HG03442 (cell line): ENCODE measurements around the gene PCSK6.

Source experiments
- ATAC-seq: cut with Tn5 transposase; IDR thresholded peaks from one replicate; pipeline ENCODE4 v1.9.1; 2021; ENCODE audit warnings: mild to moderate bottlenecking, moderate library complexity; ENCODE audit not compliant: unreplicated experiment

PCSK6 gene

DNA sequence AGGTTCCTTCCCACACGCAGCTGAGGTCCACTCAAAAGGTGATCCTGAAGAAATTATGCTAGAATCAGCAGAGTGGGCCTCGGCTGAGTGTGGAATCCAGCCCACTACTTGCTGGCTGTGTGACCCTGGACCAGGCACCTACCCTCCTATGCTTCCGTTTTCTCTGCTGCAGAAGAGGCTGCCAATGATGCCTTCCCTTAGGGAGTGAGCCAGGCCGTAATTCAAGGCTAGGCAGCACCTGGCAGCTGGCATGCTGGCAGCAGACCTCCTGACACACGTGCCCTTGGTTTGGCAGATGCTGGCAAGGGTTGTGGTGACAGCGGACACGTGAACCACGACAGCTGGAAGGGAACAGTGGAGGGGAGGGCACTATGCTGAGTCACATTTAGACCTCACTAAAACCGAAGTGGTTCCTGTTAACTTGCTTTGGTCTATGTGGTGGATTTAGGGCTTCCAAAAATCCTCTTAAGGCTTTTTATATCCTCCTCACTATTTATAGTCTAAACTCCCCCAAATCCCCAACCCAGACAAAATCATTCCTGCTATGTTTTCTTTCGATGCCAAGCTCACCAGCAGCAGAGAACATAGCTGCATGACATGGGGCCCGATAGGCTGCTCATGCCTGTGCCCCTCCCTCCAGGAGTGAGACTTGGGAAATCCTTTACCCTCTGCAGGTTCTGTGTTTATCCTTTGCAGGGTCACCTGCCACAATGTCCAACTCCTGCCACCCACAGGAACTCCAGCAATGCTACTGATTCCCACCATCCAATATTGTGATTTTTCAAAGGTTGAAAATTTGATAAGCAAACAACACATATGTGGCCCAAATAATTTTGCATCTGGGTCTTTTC is 10.6 kb upstream of the PCSK6 start:
- peak; percentile 61 for ATAC-seq

DNA sequence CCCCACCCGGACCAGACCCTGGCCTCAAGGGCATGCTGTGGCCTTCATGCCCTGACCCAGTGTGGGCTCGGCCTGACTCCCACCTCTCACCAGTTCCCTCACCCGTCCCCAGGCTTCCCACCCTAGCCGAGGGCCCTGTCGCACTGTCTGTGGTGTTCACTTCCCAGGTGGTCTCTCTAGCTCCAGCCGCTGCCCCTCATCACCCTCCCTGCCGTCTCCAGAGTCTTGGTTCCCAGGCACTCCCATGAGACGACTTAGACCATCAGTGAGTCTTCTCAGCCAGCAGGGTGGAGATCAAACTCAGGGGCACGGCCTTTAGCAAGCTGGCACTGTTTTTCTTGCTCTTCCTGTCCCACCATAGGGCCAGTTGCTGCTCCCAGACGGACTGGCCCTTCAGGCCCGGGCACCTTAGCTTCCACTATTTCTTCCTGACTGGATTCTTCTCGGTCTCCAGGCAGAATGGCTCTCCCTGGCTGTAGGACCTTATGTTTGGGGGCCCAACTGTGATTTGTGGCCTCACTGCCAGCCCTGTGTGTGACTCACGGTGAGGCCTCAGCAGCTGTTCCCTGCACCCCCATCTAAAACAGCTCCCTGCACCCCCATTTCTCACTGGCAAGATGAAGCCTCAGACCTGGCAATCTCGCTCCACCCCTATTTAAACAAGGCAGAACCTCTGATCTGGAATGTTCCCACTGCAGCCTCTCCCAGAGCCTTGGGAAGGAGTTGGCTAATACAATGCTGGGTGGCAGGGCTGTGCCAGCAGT is 9.4 kb upstream of the PCSK6 start:
- ATAC-seq, result no peak

DNA sequence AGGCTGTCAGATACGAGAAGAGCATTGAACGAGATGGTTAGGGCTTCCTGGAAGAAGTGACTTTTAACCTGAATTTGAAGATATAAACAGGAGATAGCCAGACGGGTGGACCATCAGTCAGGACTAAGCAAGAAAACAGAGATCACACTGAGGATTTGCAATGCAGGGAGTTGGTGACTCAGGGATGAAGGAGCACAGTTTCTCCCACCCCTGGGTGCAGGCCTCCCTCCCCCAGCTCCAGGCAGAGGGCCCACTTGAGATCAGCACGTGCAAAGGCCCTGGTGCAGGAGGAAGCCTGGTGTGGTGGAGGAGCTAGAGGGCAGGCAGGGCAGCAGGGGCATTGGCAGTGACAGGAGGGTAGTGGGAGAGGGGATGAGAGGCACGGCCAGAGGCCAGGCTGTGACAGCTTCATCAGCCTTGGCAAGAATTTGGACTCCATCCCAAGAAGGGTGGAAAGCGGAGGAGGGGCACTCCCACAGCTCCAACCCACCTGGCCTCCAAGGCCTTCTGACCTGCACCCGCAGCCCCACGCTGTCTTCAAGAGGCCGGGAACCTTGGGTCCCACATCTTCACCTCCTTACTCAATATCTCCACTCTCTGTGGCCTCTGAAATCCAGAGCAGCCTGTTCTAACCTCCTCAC is 8.7 kb upstream of the PCSK6 start:
- ATAC-seq, result no peak

DNA sequence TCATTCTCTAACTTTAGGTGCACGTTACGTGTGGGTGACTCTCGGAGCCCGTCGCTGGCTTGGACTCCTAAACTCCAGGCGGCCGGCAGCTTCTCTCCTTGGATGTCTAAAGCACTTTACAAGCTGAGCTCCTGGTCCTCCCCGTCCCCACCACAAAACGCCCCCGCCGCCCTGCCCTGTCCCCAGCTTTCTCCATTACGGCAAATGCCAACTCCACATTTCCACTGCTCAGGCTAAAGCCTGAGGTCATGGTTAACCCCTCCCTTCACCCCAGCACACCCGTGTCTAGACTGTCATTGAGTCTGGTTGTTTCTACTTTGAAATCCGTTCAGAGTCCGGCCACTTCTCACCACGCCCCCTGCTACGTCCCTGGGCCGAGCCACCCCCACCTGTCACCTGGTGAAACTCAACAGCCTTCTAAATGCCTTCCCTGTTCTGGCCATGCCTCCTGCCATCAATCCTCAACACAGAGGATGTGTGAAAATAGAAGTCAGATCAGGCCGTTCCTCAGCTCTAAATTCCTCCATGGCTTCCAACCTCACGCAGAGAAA is 8.1 kb upstream of the PCSK6 start:
- ATAC-seq, result no peak

DNA sequence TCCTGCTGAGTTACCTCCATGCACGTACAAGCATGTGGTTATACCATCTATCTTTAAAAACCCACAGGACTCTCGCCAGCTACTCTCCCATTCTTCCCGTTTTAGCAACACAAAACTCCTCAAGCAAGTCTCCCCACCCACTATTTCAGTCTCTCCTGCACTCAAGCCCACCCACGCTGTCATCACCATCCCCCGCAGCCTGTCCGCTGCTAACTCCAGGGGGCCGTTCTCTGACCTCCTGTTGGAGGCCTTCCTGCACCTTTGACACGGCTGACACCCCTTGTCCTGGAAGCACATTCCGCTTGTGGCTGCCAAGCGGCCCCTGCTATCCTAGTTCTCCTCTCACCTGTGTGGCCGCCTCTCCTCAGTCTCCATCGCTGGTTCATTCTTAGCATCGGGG is 7.5 kb upstream of the PCSK6 start:
- no peak for ATAC-seq

DNA sequence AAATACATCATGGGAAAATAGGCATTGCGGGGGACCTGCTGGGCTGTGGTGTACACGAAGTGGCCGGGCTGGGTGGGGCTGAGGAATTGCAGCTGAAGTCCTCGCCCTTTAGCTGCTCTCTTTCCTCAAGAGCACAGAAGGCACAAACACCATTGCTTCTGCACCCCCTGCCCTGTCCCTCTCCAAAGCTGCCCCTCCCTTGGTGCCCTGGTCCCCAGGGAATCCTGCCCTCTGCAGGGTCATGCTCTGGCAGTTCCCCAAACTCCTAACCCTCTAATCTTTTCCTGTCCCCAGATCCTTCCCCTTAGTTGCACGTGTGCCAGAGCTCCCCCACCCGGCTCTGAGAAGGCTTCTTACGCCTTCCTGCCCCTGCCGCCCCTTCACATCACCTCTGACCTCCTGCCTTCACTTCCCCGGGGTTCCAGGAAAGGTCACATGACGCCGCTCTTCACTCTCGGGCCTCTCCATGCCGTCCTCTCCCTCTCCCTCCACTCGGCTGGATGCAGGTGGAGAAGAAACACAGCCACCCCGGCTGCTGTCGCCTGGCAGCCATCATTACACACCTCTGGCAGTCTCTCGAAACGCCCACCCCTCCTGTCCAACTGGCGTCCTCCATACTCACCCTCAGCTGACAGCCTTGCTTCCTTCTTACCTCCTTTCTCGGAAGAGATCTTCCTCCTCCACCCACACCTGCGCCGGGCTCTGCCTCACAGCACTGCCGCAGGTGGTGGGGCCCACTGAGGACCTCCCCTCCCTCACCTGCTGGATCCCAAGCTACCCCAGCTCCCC is 6.9 kb upstream of the PCSK6 start:
- no peak for ATAC-seq

DNA sequence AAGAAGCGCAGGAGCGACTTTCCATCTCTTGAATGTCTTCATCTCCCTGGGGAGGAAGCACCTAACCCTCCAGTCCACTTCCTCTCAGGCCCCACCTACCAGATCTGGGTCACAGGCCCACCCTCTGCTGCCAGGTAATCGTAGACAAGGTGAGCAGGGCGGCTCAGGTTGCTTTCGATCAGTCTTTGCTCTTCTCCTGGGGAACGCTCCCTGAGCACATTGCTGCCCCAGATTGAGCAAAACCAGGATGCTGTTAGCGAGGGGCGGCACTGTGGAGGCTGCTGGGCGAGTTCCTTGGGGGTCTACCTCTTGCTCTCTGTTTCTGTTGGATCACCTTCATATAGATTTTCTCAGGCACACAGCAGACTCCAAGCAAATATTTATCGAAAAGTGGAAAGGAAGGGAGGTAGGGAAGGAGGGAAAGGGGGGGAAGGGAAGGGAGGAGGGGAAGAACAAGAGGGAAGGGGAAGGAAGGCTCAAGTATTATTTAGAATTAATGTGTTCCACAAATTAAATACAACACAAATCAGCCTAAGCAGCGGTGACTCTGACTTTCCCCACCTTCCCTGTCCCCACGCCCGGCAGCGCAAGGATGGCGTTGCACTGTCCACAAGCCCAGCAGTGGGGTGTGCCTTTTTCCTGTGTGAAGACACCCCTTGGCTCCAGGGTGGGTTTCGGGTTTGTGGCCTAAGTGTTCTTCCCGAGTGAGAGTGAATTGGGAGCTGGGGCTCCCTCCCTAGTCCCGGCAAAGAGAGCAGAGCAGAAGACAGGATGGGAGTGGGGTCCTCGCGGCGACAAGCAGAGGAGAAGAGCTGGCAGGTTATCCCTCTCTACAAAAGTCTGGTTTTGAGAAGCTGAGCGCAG is 6.1 kb upstream of the PCSK6 start:
- no peak for ATAC-seq

DNA sequence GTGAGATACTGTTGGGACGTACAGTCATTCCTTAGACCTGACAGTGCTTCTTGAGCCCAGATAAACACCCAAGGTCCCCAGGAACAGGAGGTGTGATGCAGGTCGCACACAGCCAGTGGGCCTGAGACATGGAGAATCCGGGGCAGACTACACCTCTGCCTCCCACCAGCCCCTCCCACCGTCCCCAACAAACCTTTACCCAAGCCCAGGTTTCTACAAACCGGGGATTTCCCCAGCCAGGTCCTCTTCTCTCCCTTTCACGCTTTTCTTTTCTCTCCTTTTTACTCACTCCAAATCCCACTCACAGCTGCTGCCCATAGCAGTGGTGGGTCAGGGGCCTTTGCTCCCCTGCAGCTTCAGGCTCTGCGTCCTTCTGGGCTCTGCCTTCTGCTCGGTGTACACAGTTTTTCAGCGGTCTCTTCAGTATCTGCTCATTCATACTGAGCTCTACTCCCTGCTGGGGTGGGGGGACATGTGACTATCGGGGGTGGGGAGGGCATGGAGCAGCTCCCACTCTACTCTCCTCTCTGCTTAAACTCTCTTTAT is 4.8 kb upstream of the PCSK6 start:
- no peak for ATAC-seq

DNA sequence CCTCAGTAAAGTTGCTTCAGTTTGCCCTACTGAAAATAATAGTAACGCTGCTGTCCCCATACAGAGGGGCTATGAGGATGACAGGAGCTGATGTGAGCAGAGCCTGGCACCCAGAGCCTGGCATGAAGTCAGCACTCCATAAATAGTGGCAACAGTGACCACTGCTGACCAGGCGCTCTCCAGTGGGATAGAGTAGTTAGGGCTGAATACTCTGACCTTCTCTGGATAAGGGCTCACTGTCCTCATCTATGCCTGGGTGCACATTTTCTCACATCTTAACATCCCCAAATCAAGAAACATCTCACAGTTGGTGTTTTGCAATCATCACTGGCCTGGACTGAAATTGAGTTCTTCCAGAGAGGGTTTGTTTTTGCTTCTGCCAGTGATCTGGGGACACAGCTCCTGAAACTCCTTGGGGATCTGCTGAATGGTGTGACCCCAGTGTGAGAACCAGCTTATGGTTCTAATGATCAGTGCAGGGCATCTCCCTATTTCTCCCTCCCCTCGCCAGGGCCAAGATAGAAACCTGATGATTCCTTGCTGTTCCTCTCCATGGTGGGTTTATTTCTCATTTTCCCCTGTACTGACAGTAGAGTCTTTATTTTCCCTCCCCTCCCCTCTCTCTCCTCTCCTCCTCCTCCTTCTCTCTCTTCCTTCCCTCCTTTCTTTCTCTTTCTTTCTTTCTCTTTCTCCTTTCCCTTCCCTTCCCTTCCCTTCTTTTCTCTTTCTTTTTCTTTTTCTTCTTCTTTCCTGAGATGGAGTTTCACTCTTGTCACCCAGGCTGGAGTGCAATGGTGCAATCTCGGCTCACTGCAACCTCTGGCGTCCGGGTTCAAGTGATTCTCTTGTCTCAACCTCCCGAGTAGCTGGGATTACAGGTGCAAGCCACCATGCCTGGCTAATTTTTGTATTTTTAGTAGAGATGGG is 3.5 kb upstream of the PCSK6 start:
- no peak for ATAC-seq

DNA sequence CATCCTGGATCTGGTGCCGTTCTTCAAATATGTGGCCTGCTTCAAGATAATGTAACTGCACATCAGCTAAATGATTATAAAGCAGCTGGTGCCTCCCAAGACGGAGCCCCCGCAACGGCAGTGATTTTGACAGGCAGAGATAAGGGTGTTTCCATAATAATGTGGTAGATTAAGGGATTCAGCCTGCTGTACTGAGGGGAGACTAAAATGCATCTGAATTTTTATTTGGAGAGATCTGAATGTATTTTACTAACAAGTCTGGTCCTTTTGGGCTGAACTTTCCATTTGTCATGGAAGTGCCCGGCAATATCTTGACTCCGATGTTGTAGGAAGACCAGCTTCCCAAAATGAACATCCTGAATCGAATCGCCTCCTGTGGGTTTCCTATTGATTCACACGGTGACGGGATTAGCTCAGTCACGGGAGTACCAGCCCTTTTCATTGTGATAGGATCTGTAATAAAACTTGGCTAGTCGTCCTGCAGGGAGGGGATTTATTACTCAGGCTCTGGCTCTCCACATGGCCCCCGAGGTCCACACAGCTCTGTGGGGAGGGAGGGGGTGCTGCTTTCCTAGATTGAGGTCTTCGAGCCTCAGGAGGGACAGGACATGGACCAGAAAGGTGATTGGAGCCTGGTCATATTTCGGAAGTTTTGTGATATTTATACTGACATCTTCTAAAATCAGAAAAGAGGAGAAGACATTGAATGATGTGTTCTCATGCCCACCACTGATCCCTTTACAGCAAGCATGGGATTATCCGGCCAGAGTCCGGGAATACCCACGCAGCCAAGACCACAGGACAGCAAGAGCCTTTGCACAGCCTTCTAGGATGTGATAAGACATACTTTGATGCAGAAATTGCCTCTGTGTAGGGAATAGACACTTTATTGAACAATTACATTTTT is 2.5 kb upstream of the PCSK6 start:
- no peak for ATAC-seq

DNA sequence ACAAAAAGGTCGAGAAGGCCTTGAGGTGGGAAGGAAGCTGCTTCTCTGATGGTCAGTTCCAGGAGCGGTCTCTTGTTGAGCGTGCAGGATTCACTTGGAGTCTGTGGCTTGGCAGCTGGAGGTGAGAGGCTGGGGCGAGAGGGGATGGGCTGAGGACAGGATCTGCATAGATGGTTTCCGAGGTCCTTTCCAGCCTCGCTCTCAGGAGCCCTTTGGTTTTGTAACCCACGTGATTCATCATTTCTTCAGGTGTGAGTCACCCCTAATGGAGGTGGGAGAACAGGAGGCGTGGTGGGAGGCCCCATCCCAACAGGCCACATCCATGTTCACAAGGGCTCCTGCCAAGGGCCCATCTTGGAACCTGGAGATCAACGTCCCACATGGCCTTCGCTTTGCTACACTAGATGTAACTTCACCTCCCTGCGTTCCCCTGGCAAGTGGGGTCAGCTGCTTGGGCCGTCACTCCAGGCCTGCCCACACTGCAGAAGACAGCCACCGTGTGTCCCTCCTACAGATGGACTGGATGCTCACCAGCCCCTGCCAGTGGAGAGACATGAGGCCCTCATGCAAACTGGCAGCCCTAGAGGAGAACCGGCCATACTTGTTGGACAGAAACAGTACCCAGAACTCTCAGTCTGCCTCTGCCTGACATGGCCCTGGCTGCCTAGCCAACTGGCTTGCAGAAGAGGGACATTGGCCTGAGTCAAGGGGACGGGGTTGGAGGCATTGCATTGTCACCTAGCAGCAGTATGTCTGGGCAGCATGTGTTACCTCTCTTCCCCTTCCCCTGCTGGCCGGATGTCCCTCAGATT is 1.6 kb upstream of the PCSK6 start:
- no peak for ATAC-seq

DNA sequence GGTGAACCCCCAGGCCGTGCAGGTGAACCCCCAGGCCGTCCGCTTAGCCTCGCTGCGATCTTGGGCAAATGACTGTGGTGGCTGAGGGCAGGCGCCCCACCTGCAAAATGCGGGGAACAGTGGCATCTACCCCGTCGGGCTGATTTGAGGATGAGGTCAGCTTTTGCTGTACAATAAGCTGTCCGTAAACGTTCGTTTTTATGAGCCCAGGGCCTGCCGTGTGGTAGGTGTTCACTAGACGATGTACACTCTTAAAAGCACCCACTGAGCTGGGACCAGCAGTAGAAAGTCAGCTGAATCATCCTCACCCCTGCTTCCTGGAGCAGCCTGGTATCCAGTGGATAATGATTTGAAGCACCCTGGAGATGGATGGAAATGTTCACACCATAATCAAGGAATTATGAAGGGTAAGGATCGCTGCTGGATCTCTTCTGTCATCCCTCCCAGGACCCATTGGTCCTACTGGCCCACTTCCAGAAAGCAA is 943 bp upstream of the PCSK6 start:
- ATAC-seq, result no peak

DNA sequence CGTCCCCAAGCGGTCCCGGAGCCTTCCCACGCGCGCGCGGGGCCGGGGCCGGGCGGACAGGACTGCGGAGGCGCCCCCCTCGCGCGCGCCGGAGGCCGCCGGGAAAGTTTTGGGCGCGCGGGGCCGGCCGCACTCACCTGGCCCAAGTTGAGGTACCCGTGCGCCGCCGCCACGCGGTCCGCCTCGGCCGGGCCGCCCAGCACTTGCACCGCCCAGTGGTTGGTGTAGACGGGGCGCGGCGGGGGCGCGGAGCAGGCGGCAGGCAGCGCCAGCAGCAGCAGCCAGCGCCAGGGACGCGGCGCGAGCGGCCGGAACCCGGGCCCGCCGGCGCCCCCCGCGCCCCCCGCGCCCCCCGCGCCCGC is 289 bp downstream of the PCSK6 start:
- ATAC-seq, result no peak

DNA sequence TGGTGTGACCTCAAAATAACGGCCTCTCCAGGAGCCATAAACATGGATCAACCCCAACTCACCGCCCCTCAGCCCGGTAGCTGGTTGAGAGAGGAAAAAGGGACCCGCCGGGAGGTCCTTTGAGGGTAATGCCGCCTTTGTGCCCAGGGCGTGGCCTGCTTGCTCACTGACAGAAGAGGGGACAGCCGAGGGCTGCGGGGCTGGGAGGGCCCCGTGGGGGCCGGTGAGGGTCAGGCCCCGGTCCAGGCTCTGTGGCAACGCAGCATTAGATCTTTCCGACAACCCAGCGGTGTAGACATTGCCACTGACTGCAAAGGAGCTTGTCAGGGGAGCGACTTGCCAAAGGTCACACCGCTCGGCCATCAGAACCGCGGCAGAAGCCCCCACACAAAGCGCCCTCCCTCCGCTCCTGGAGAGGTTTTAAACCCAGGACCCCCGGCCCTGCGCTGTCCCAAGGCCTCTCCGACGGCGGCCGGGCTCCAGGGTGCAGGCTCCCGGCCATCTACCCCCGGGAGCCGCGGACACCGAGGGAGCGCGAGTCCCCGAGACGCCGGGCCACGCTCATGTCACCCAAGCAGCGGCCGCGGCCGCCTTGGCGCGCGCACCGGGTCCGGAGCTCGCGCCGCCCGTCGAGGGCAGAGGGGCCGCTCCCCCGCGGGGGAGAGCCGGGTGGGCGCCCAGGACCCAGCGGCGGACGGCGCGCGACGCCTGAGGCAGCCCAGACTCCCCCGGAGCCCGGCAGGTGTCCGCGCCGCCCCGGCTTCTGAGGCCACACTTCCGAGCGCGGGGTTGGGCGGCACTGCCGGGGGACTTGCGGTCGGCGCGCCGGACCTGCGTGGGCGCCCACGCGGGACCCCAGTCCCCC is 975 bp downstream of the PCSK6 start:
- no peak for ATAC-seq

DNA sequence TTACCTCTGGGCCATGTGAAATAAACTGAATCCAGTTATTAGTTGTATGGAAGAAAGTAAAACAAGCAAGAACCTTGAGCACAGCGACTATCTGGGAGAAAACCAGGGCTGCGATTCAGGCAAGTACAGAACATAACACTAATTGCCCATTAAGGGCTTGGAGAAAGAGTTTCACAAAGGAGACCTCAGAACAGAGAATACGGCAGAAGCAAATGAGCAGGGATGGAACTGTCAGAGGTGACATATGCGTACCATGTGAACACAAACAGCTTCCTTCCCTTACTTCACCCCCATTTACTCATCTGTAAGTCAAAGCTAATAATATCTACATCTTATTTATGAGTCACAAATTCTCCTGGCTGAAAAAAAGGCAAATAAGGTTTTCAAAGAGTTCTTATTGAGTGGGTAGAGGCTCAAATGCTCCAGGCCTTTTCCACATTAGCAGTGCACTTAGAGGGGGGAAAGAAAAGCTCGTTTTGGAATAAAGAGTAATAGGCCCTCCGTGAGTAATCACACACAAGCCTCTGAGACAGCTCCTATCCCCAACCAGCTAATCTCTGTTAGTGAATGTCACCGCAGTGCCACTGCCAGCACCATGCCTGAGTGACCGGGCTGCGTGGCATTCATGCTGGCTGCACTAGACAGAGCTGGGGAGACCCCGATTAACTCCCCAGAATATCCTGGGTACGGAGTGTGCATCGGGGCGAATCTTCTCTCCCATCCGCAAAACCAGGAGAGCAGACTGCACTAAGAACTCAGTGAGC is 2.6 kb downstream of the PCSK6 start:
- no peak for ATAC-seq
